ENCODE results near the gene NAALADL2.

- TF ChIP-seq CTCF (IDR thresholded peaks at IDR 0.05) (no peak), POLR2A (IDR thresholded peaks at IDR 0.05) (no peak)
Observed at GRCh38 chr3:174960898-174961297, 101.8 kb downstream of the NAALADL2 start.

All from uterus (tissue), 2 donors.